DOHH2 (cell line): ENCODE results near the gene PTGIS.

Experiments
- H3F3A ChIP-seq: fragments of 200-600 bp; sonication (generic), shearing (Covaris generic); 2 replicates; pipeline ENCODE4 v1.6.0; 2016; ENCODE audit warnings: antibody characterized with exemption, mild to moderate bottlenecking; ENCODE audit not compliant: control insufficient read depth, insufficient read depth
- H3K27ac ChIP-seq: fragments of 200-600 bp; sonication (generic); 2 replicates; pipeline ENCODE4 v1.5.1; 2014; ENCODE audit warnings: low read depth, mild to moderate bottlenecking, low read length, moderate library complexity
- H3K27me3 ChIP-seq: fragments of 200-600 bp; sonication (generic); 2 replicates; pipeline ENCODE4 v1.6.1; 2014; ENCODE audit warnings: mild to moderate bottlenecking, low read length, mixed read lengths; ENCODE audit not compliant: control insufficient read depth
- H3K36me3 ChIP-seq: fragments of 200-600 bp; sonication (generic); 2 replicates; pipeline ENCODE4 v1.6.1; 2014; ENCODE audit warnings: mild to moderate bottlenecking, low read length, moderate library complexity, mixed read lengths; ENCODE audit not compliant: control insufficient read depth
- H3K4me1 ChIP-seq: fragments of 200-600 bp; sonication (generic); 2 replicates; pipeline ENCODE4 v1.6.1; 2014; ENCODE audit warnings: mild to moderate bottlenecking, low read length, mixed read lengths; ENCODE audit not compliant: control insufficient read depth
- H3K4me2 ChIP-seq: fragments of 200-600 bp; sonication (generic); 2 replicates; pipeline ENCODE4 v1.6.0; 2014; ENCODE audit warnings: mild to moderate bottlenecking, low read length, moderate library complexity
- H3K4me3 ChIP-seq: fragments of 200-600 bp; sonication (generic); 2 replicates; pipeline ENCODE4 v1.5.1; 2014; ENCODE audit warnings: mild to moderate bottlenecking, low read length, mixed read lengths
- H3K79me2 ChIP-seq: fragments of 200-600 bp; sonication (generic); 2 replicates; pipeline ENCODE4 v1.6.1; 2014; ENCODE audit warnings: mild to moderate bottlenecking, low read length, mixed read lengths; ENCODE audit not compliant: control insufficient read depth
- H3K9me2 ChIP-seq: fragments of 200-600 bp; sonication (generic); replicated peaks from 2 replicates; pipeline ENCODE4 v1.6.1; 2014; ENCODE audit warnings: mild to moderate bottlenecking, low read length, mixed read lengths; ENCODE audit not compliant: control insufficient read depth
- H3K9me3 ChIP-seq: fragments of 200-600 bp; sonication (generic); 2 replicates; pipeline ENCODE4 v1.6.1; 2014; ENCODE audit warnings: antibody characterized with exemption, low read length, mixed read lengths; ENCODE audit not compliant: control insufficient read depth, insufficient read depth
- H4K20me1 ChIP-seq: fragments of 200-600 bp; sonication (generic); 2 replicates; pipeline ENCODE4 v1.6.0; 2014; ENCODE audit warnings: low read depth, mild to moderate bottlenecking, antibody characterized with exemption, low read length, moderate library complexity; ENCODE audit not compliant: control insufficient read depth, insufficient read depth
- CTCF ChIP-seq: fragments of 200-600 bp; sonication (generic); IDR thresholded peaks from one replicate; pipeline ENCODE4 v1.5.1; 2014; ENCODE audit warnings: antibody characterized with exemption, mild to moderate bottlenecking, low read depth, low read length; ENCODE audit not compliant: poor library complexity, severe bottlenecking
- EZH2phosphoT487 ChIP-seq: fragments of 200-600 bp; sonication (generic); IDR thresholded peaks from 2 replicates; pipeline ENCODE4 v1.6.1; 2017; ENCODE audit warnings: borderline replicate concordance, mild to moderate bottlenecking, antibody characterized with exemption, low read length, moderate library complexity, mixed read lengths

PTGIS gene

GRCh38 chr20:49540232-49540620 lies 27.7 kb downstream of the PTGIS start:
- no peak overlapping the region for H3K27ac ChIP-seq

GRCh38 chr20:49539481-49540231 lies 28.3 kb downstream of the PTGIS start:
- H3K4me3 ChIP-seq: no peak overlapping the region
- no peak overlapping the region for H3K4me2 ChIP-seq
- H3K9me2 ChIP-seq: no peaks in the 10 kb centered on the region
- H3K79me2 ChIP-seq: no peaks in the 10 kb centered on the region
- H4K20me1 ChIP-seq: no peaks in the 10 kb centered on the region
- H3K4me1 ChIP-seq: peaks cover 4% of the 10 kb centered on the region
- H3K36me3 ChIP-seq: no peaks in the 10 kb centered on the region
- TF ChIP-seq CTCF: no peak
- no peak for TF ChIP-seq EZH2phosphoT487
- H3K27me3 ChIP-seq: peaks cover 4% of the 10 kb centered on the region; the same call in 1 of the 2 replicates
- H3K27ac ChIP-seq: no peak overlapping the region
- H3K9me3 ChIP-seq: no peaks in the 10 kb centered on the region
- no peaks in the 10 kb centered on the region for H3F3A ChIP-seq

More at GRCh38 chr20:49540232-49540620, 27.7 kb downstream of the PTGIS start:
- H3F3A ChIP-seq: no peaks in the 10 kb centered on the region
- peaks cover 4% of the 10 kb centered on the region; the same call in 1 of the 2 replicates for H3K27me3 ChIP-seq
- H3K9me2 ChIP-seq: no peaks in the 10 kb centered on the region
- no peaks in the 10 kb centered on the region for H3K4me1 ChIP-seq
- no peaks in the 10 kb centered on the region for H4K20me1 ChIP-seq
- no peak overlapping the region for H3K4me3 ChIP-seq
- H3K79me2 ChIP-seq: no peaks in the 10 kb centered on the region
- H3K4me2 ChIP-seq: no peak overlapping the region
- H3K36me3 ChIP-seq: no peaks in the 10 kb centered on the region
- TF ChIP-seq CTCF (no peak), EZH2phosphoT487 (no peak)
- H3K9me3 ChIP-seq: peaks cover under 1% of the 10 kb centered on the region; the same call in 1 of the 2 replicates

- no peak overlapping the region for H3K27ac ChIP-seq
- H3K4me3 ChIP-seq: no peak overlapping the region
- no peaks in the 10 kb centered on the region for H3K36me3 ChIP-seq
- no peak overlapping the region for H3K4me2 ChIP-seq
- no peak for TF ChIP-seq CTCF
- TF ChIP-seq EZH2phosphoT487: no peak
- no peaks in the 10 kb centered on the region for H3K9me2 ChIP-seq
- H3F3A ChIP-seq: no peaks in the 10 kb centered on the region
- H3K27me3 ChIP-seq: peaks cover 4% of the 10 kb centered on the region; the same call in 1 of the 2 replicates
- H3K79me2 ChIP-seq: no peaks in the 10 kb centered on the region
- no peaks in the 10 kb centered on the region for H3K9me3 ChIP-seq
- H3K4me1 ChIP-seq: peaks cover 8% of the 10 kb centered on the region
- H4K20me1 ChIP-seq: no peaks in the 10 kb centered on the region
These were observed 29.0 kb downstream of the PTGIS start for GRCh38 chr20:49538950-49539349.
